HL-60/S4 treated with phorbol 12-myristate 13-acetate at 8.2 ng/mL for 4 days and 3 days (cell line): Measurements from ENCODE around the gene HDAC1.

Experiments
- in situ Hi-C: fragments of 300-500 bp; cut with MboI; formaldehyde crosslinking; loops from 2 replicates; pipeline ENCODE4 v1.15.0; 2022; ENCODE audit warnings: low sequenced_read_pairs

The HDAC1 gene

GRCh38 chr1:32364836-32365235, 73.0 kb downstream of the HDAC1 start:
- in situ Hi-C loops: loop anchor here (25.0 kb wide), 1 partner anchor 153 kb away; the partner anchor contains the start of genes CCDC28B, DCDC2B, EIF3I and IQCC

GRCh38 chr1:32365445-32365844, 73.6 kb downstream of the HDAC1 start:
- in situ Hi-C loops: loop anchor here (25.0 kb wide), 1 partner anchor 153 kb away; the partner anchor contains the start of genes CCDC28B, DCDC2B, EIF3I and IQCC

- in situ Hi-C loops: loop anchor here (25.0 kb wide), 1 partner anchor 156 kb away; the partner anchor contains the start of genes CCDC28B, DCDC2B, EIF3I and IQCC
Measured at GRCh38 chr1:32367912-32368635, 76.2 kb downstream of the HDAC1 start.

GRCh38 chr1:32372149-32372756, 80.4 kb downstream of the HDAC1 start:
- in situ Hi-C loops: loop anchor here (25.0 kb wide), 1 partner anchor 160 kb away; the partner anchor contains the start of genes CCDC28B, DCDC2B, EIF3I and IQCC

- in situ Hi-C loops: loop anchor here (25.0 kb wide), 1 partner anchor 162 kb away; the partner anchor contains the start of genes CCDC28B, DCDC2B, EIF3I and IQCC
Measured at GRCh38 chr1:32373996-32374592, 82.2 kb downstream of the HDAC1 start.

GRCh38 chr1:32376199-32376598, 84.3 kb downstream of the HDAC1 start:
- in situ Hi-C loops: no loop called here

GRCh38 chr1:32377541-32378220, 85.8 kb downstream of the HDAC1 start:
- in situ Hi-C loops: no loop called here

GRCh38 chr1:32380057-32380456, 88.2 kb downstream of the HDAC1 start:
- in situ Hi-C loops: no loop called here
